Gastroesophageal sphincter (tissue), 4 donors: ENCODE results near the gene C10orf71. TPM values are rescaled to one million over a fixed set of nuclear protein-coding genes. Genes with fewer than 3 reads are reported as not detected.

Source experiments
- ATAC-seq: fragments of 150-250 bp; one replicate; pipeline ENCODE4 v1.9.1; 2016; ENCODE audit warnings: mild to moderate bottlenecking, moderate library complexity
- H3K27ac ChIP-seq, 4 donors: fragments of 200-600 bp; sonication (generic) in 3 of 4; 1 replicate in 3 of 4; 2 replicates in 1 of 4; pipeline ENCODE4 v1.5.1; 2016 to 2019
- H3K27me3 ChIP-seq: fragments of 200-600 bp; sonication (generic); one replicate; pipeline ENCODE4 v1.5.1; 2019
- H3K36me3 ChIP-seq, 2 donors: fragments of 200-600 bp; sonication (generic); one replicate each; pipeline ENCODE4 v1.5.1; 2019; ENCODE audit warnings: control low read depth in 1 of 2
- H3K4me1 ChIP-seq, 3 donors: fragments of 200-600 bp; sonication (generic); 1 replicate in 2 of 3; 2 replicates in 1 of 3; pipeline ENCODE4 v1.5.1; 2016 to 2019; ENCODE audit warnings: control low read depth in 2 of 3
- H3K4me3 ChIP-seq, 2 donors: fragments of 200-600 bp; sonication (generic); one replicate each; pipeline ENCODE4 v1.5.1; 2019; ENCODE audit warnings: mild to moderate bottlenecking in 1 of 2, moderate library complexity in 1 of 2
- H3K9me3 ChIP-seq, 3 donors: fragments of 200-600 bp; sonication (generic); one replicate each; pipeline ENCODE4 v1.5.1; 2017 to 2019; ENCODE audit warnings: control low read depth in 2 of 3
- CTCF ChIP-seq, 4 experiments: fragments of 200-600 bp in 2 of 4; fragments of 450-650 bp in 2 of 4; sonication (generic) in 1 of 4; IDR thresholded peaks; one replicate each; pipeline ENCODE4 v1.5.1; 2017 to 2019; ENCODE audit warnings: antibody characterized with exemption in 4 of 4, mild to moderate bottlenecking in 2 of 4, moderate library complexity in 2 of 4
- EP300 ChIP-seq: sonication (generic); formaldehyde crosslinking; IDR thresholded peaks from one replicate; pipeline ENCODE4 v1.6.1; 2017; ENCODE audit warnings: antibody characterized with exemption, mild to moderate bottlenecking
- POLR2A ChIP-seq, 2 donors: fragments of 450-650 bp; IDR thresholded peaks; one replicate each; pipeline ENCODE4 v1.6.1; 2017; ENCODE audit warnings: antibody characterized with exemption in 2 of 2, mild to moderate bottlenecking in 2 of 2, moderate library complexity in 1 of 2
- POLR2AphosphoS5 ChIP-seq: sonication (generic); formaldehyde crosslinking; IDR thresholded peaks from one replicate; pipeline ENCODE4 v1.6.1; 2017; ENCODE audit warnings: antibody characterized with exemption
- WGBS, 2 donors: methylation state at CpG; one replicate each; pipeline ENCODE4 v1.1.5; 2018; ENCODE audit warnings: low coverage in 1 of 2; 5-methylcytosine and 5-hydroxymethylcytosine counted together
- total RNA-seq, 4 donors: library from RNA; depleted of rRNA; stranded (reverse); fragments of >200 nt; gene quantifications; one replicate each; pipeline ENCODE4 v1.1.0, GENCODE V29; 2016

The C10orf71 gene
- total RNA-seq, 4 donors from 2014 or later = 0.08 to 0.27 TPM; not detected in 2

GRCh38 chr10:49329146-49329505 lies 30.2 kb downstream of the C10orf71 start:
- H3K4me1 ChIP-seq = no peaks in the 10 kb centered on the region
- 72 to 76% methylated on average over 4 of the region's 4 CpGs for WGBS, 2 donors
- no peaks in the 10 kb centered on the region for H3K9me3 ChIP-seq
- no peak for ATAC-seq
- no peaks in the 10 kb centered on the region for H3K27me3 ChIP-seq
- TF ChIP-seq POLR2AphosphoS5 (no peak), POLR2A (IDR thresholded peaks at IDR 0.05) (no peak), EP300 (no peak), CTCF (IDR thresholded peaks at IDR 0.05) (no peak)
- no peaks in the 10 kb centered on the region for H3K36me3 ChIP-seq
- H3K4me3 ChIP-seq = no peak overlapping the region
- H3K27ac ChIP-seq = no peak overlapping the region

- Histone ChIP-seq H3K27me3 (no peaks in the 10 kb centered on the region), H3K4me1 (no peaks in the 10 kb centered on the region), H3K36me3 (no peaks in the 10 kb centered on the region), H3K9me3 (no peaks in the 10 kb centered on the region), H3K4me3 (no peak overlapping the region), H3K27ac (no peak overlapping the region)
- TF ChIP-seq CTCF (IDR thresholded peaks at IDR 0.05) (no peak), EP300 (no peak), POLR2AphosphoS5 (no peak), POLR2A (IDR thresholded peaks at IDR 0.05) (no peak)
- ATAC-seq = no peak
- WGBS, 2 donors = 94% methylated on average over 5 of the region's 5 CpGs; no CpG with 5 or more reads in 1 of the 2 donors
These were observed 31.2 kb downstream of the C10orf71 start for GRCh38 chr10:49330127-49330665.

GRCh38 chr10:49331431-49331830 lies 32.5 kb downstream of the C10orf71 start:
- no peaks in the 10 kb centered on the region for H3K36me3 ChIP-seq
- H3K27ac ChIP-seq = no peak overlapping the region
- H3K4me3 ChIP-seq = no peak overlapping the region
- WGBS, 2 donors = 80% methylated on average over 2 of the region's 3 CpGs; no CpG with 5 or more reads in 1 of the 2 donors
- no peaks in the 10 kb centered on the region for H3K4me1 ChIP-seq
- TF ChIP-seq EP300 = no peak
- no peak for TF ChIP-seq CTCF (IDR thresholded peaks at IDR 0.05)
- TF ChIP-seq POLR2A (IDR thresholded peaks at IDR 0.05) = no peak
- TF ChIP-seq POLR2AphosphoS5 = no peak
- ATAC-seq = no peak
- H3K9me3 ChIP-seq = no peaks in the 10 kb centered on the region
- H3K27me3 ChIP-seq = no peaks in the 10 kb centered on the region

GRCh38 chr10:49332333-49332732 lies 33.4 kb downstream of the C10orf71 start:
- ATAC-seq = no peak
- Histone ChIP-seq H3K4me3 (no peak overlapping the region), H3K4me1 (no peaks in the 10 kb centered on the region), H3K27ac (no peak overlapping the region), H3K9me3 (no peaks in the 10 kb centered on the region), H3K27me3 (no peaks in the 10 kb centered on the region), H3K36me3 (no peaks in the 10 kb centered on the region)
- TF ChIP-seq POLR2AphosphoS5 (no peak), CTCF (IDR thresholded peaks at IDR 0.05) (no peak)
- WGBS, 2 donors = 61 to 72% methylated on average over 3 of the region's 4 CpGs

- TF ChIP-seq POLR2AphosphoS5 (no peak), POLR2A (IDR thresholded peaks at IDR 0.05) (no peak), EP300 (no peak), CTCF (IDR thresholded peaks at IDR 0.05) (no peak)
- 85 to 93% methylated on average over 3 to 6 of the region's 6 CpGs for WGBS, 2 donors
- H3K4me1 ChIP-seq = no peaks in the 10 kb centered on the region
- no peaks in the 10 kb centered on the region for H3K27me3 ChIP-seq
- no peak for ATAC-seq
- no peaks in the 10 kb centered on the region for H3K9me3 ChIP-seq
- no peak overlapping the region for H3K27ac ChIP-seq
- no peaks in the 10 kb centered on the region for H3K36me3 ChIP-seq
- no peak overlapping the region for H3K4me3 ChIP-seq
These were observed 33.8 kb downstream of the C10orf71 start for GRCh38 chr10:49332768-49333167.
